LNCAP (cell line): ENCODE results near the gene HSPA5.

ENCODE experiments used
- TF ChIP-seq, protein P1 (sequence below): fragments of 450-650 bp; IDR thresholded peaks from 2 replicates; pipeline ENCODE4 v1.5.1; 2017; ENCODE audit warnings: mild to moderate bottlenecking

The HSPA5 gene

DNA sequence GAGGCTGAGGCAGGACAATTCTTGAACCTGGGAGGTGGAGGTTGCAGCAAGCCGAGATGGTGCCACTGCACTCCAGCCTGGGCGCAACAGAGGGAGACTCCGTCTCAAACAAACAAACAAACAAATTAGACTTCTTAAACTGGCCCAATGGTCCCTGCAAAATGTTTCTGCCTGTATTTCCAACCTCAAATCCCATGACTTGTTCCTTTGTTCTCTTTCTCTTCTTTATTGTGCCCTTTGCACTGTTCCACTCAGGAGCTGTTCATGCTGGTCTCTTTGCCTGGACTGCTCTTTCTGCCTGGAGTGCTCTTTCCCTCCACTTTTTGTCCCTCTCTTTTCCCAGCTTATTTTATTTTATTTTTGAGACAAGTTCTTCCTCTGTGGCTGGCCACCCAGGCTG, 36.7 kb downstream of the HSPA5 start:
- TF ChIP-seq, protein P1, sequence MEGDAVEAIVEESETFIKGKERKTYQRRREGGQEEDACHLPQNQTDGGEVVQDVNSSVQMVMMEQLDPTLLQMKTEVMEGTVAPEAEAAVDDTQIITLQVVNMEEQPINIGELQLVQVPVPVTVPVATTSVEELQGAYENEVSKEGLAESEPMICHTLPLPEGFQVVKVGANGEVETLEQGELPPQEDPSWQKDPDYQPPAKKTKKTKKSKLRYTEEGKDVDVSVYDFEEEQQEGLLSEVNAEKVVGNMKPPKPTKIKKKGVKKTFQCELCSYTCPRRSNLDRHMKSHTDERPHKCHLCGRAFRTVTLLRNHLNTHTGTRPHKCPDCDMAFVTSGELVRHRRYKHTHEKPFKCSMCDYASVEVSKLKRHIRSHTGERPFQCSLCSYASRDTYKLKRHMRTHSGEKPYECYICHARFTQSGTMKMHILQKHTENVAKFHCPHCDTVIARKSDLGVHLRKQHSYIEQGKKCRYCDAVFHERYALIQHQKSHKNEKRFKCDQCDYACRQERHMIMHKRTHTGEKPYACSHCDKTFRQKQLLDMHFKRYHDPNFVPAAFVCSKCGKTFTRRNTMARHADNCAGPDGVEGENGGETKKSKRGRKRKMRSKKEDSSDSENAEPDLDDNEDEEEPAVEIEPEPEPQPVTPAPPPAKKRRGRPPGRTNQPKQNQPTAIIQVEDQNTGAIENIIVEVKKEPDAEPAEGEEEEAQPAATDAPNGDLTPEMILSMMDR = no peak

DNA sequence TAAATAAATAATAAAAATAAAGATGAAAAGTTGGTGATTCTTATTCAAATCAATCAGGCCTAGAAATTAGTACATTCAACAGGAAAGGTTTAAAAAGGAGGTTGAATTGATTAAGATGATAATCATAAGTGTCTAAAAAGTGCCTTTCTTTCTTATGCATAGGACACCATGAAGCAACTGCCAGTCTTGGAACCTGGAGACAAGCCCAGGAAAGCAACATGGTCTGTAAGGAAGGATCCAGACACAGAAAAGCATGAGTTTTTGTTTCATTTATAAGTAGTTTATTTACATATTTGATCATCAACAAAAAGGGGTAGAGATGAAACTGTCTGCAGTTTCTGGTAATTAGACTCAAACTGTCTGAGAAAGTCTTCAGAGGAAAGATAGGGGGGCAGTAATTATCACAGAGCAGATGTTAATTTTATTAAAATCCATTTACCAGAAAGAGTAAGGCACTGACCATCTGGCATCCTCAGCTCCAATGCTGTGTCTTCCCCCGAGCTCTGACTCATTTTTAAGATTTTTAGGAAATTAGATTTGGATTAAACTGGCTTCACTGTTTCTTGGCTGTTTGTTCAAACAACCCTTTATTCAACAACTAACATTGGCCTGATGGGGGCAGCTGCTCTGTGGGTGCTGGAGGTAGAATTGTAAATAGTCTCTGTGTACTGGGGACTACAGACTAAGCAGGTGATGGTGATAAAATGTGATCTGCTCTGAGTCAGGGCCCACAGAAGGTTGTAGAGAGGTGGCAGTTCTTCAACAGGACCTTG, 38.1 kb downstream of the HSPA5 start:
- TF ChIP-seq, protein P1 = no peak

DNA sequence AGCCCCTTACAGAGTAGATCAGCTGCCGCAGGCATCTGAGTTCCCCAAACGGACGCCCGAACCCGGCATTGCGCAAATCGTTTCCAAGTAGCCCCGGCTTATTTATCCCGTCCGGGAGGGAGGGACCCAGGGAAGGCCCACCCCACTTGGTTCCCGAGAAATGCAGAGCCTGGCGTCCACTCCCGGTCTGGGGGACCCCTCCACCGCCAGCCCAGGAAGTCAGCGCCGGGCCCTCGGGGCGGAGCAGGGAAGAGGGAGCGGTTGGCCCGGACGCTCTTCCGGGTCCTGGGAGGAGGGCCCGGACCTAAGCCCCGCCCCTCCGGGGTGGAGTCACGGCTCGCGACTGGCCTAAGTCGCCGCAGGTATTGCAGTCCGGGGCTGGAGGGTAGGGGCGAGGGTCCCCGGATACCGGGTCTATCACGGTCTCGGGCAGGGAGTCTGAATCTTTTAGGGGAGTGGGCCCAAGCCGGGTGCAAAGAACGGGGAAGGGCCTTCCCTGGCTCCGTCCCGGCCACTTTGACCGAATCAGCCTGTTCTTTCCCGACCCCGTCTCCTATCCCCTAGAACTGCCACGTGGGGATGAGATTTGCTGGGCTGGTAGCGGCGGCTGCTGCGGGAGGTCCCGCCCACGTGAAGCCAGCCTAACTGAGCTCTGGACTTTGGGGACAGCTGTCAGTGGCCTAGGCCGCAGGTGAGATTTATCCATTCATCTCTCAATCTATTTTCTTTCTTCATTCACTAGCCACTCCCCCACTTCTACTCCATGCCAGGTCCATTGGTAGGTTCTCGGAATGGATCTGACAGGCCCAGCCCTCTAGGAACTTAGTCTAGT, 40.7 kb downstream of the HSPA5 start, which contains the start of gene RABEPK:
Gene RABEPK, plus strand, starts transcription at position 327 of the 832 bp plus-strand sequence. CDS start 2,472 bp downstream, outside the sequence.
- TF ChIP-seq, protein P1 = no peak

DNA sequence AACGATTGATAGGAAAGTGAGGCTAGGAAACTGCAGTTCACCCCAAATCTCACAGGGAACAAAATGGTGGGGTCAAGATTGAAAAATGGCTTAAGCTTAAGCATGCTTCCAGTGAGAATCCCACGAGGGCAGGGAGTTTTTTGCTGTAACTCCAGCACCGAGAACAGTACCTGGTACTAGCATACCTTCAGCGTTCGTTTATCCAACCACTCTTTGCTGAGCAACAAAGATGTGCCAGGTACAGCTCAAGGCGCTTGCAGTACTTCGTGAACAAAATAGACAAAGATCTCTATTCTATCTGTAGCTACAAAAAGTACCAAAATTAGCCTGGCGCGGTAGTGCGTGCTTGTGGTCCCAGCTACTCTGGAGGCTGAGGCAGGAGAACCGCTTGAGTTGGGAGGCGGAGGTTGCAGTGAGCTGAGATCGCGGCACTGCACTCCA, 50.8 kb downstream of the HSPA5 start:
- TF ChIP-seq, protein P1 = no peak

DNA sequence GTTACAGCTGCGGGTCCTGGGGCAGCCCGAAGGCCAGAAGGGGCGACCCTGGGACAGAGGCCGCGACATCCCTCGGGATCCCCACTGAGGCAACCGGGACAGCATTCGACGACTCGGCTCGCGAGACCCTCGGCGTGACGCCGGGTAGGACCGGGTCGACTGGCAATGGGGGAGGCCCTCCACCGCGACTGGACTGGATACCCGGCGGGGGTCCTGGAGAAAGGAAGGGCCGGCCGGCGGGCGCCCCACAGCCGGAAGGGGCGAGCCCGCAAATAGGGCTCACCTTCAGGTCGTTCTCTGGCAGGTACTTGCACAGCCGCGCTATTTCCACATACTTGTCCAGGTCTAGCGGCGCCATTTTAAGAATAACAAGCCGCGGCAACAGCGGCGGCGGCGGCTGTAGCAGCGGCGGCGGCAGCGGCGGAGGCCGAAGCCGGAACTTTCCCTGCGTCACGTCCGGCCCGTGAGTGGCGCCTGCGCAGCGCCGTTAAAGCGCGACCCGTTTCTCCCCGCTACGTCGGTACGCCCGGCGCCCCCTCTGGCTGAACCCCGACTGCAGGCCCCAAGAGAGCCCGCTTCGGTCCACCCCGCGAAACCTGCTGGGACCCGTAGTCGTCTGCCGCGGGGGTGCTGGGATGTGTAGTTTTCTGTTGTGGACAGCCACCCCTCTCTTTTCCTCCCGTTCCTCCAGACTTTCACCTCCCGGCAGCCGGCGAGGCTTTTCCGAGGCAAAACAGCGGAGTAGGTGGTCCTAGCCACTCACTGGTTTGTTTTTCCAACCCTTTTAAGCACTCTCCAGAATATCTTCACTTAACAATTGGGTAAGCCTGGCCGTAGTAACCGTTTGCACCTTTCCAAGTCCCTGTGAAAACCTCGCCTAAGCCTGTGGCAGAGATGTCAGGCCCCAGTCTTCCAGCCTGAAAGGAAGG, 51.5 kb downstream of the HSPA5 start, which contains the start of gene PPP6C:
Gene PPP6C, minus strand, starts transcription at position 443 of the 929 bp plus-strand sequence. Its CDS starts 85 bp downstream, at position 358.
- TF ChIP-seq, protein P1 = peak; percentile 61; the same call in 1 of the 2 replicates

DNA sequence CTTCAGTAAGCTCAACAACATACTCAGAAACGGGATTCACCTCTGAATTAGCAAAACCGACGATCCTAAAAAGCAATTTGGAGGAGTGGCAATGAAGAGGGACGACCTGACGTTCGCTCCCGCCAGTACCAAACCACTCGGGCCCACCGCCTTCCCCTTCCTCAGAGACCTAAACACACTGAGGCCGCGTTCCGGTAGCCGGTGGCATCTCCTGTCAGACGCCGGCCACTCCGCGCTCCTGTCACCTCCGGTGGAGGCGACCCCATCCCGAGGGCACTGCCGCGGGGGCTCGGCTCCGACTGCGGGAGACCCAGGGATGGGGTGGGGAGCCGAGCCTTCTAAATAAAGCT, 52.2 kb downstream of the HSPA5 start:
- TF ChIP-seq, protein P1 = no peak
